GM19193 (cell line): ENCODE measurements around the gene OR2S2.

Experiments used
- POLR2A ChIP-seq: IDR thresholded peaks from 4 replicates; pipeline ENCODE4 v1.6.1; 2011; ENCODE audit not compliant: insufficient read depth, insufficient read length; ENCODE audit errors: extremely low read depth

The OR2S2 gene

DNA sequence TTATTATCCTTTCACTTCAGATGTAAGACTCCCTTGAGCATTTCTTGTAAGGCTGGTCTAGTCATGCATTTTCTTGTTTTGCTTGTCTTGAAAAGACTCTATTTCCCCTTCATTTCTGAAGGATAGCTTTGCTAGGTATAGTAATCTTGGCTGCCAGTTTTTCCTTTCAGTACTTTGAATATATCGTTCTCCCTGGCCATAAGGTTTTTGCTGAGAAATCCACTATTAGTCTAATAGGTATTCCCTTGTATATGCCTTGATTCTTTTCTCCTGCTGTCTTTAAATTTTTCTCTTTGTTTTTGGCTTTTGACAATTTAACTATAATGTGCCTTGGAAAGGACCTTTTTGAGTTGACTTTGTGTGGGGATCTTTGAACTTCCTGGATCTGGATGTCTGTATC lies 16.8 kb upstream of the OR2S2 start:
- no peak for TF ChIP-seq POLR2A

DNA sequence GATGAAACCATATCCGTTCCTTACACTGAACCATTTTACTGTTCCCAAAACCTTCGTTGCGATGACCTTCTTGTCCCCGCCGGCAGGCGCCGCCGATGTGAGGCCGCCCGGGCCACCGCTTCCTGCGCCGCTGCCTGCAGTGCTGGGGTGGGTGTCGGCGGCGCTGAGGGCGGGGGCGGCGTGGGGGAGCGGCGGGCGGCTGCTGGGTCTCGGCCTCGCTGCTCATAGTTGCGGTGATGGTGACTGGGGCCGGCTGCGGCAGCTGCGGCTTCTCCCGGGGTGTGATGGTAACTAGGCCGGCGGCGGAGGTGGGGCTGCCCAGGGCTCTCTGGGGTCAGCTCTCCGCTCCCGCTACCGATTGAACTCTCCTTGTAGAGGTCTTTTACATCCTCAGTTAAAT lies 14.1 kb upstream of the OR2S2 start:
- no peak for TF ChIP-seq POLR2A

DNA sequence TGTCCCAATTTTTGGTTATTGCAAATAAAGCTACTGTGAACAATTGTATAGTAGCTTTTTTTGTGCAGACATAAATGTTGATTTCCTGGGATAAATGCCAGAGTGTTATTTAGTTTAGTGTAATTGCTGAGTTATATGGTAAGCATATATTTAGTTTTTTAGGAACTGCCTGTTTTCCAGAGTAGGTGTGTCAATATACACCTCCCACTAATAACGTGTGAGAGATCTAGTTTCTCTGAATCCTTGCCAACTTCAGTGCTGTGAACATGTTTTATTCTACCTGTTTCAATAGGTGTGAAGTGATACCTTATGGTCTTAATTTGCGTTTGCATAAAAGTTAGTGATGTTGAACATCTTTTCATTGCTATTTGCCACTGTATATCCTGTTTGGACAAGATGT lies 9.1 kb upstream of the OR2S2 start:
- TF ChIP-seq POLR2A: no peak

DNA sequence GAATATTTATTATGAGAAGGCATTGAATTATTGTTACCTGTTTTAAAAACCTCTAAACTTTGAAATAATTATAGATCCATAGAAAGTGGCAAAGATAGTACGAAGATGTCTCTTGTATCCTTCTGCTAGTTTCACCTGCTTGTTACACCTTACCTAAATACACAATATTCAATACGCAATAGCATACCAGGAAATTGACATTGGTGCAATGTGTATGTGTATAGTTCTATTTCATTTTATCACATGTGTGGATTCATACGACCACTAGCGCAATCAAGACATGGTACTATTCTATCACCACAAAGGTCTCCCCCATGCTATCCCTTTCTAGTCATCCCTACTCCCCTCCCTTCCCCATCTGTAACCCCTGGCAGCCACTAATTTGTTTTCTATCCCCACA lies 8.5 kb upstream of the OR2S2 start:
- no peak for TF ChIP-seq POLR2A

DNA sequence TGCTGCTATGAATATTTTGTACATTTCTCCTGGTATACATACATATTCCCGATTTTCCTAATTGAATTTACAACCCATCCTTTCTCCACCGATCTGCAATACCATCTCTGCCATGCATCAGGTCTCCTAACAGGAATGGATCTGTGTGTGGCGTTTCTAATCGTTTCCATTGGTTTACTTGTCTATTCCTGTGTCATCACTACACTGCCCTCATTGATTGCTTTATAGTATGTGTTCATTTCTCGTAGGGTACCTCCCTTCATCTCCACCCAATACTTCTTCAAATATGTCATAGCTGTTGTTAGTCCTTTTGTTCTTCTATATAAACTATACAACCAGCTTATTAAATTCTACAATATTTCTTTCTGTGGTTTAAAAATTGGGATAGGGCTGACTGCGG lies 7.1 kb upstream of the OR2S2 start:
- no peak for TF ChIP-seq POLR2A

DNA sequence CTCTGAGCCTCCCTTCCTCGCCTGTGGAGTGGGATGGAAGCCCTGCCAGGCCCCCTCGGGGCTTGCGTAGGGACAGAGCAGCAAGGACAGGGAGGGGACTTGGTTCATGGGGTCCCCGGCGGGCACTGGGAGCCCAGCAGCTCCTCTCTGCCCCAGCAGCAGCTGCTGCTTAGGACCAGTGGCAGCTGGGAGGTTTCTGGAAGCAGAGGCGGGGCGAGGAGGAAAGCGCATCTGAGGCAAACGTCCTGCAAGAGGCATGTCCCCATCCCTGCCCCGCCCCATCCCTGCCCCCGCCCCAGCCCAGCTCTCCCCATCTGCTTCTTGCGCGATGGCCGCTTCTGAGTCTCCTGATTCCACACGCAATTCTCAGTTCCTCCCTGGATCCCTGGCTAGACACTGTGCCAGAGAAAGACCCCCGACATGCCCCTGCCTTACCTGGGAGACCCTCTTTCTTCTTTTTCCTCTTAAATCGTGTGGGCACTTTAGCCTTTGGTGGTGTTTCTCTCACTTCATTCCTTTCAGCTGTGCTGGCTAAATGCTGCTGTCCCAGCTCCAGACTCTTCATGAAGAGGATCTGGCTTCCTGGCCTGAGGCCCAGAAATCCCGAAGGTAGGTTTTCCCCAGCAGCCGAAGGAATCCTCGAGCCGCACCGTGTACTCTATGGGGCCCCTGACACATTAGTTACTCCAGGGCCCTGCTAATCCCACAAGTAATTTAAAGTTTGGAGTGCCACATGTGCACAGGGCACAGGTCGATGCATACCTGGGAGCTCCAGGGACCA lies 4.4 kb upstream of the OR2S2 start:
- TF ChIP-seq POLR2A: no peak

DNA sequence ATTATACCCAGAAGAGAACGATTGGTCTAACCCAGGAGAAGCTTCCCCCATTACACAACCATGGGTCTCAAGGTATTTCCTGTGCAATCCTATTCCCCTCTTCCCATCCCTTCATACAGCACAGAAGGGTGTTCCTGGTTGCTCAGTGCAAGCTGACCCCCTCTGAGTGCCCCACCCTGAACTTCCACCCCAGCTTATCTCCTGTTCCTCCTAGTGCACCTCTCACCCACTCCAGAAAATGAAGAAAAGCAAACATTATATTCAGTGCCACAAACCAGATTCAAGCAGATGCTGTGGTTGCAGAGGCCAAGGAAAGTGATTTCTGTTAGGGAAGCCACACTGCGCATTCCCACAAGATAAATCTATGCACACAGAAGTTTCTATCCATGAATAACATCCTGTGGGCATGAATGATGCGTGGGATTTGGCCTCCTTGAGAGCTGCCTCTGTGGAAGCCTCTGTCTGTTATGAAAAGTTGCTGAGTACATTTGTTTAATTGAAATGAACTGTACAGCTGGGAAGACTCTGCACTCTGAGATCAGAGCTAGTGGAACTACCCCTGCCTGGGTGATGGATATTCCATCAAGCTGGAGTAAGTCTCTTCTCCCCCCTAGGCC lies 2.2 kb upstream of the OR2S2 start:
- TF ChIP-seq POLR2A: no peak

DNA sequence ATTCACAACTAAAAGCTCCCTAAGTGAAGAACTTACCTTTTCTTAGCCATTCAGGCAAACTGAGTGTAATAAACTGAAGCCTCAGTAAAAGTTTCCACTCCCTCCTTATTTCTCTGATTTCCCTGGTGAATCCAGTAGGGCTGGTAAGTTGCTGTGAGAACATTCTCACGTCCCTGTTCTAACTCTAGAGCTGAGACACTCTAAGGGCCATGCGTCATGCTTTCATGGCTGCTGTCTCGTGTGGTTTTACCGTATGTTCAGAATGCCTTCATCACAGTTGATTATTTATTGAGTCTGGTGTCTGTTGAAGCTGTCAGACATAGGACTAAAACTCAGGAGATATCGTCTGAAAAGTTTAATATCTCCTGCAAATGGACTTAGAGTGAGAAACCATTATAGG lies 1.3 kb downstream of the OR2S2 start:
- TF ChIP-seq POLR2A: no peak

DNA sequence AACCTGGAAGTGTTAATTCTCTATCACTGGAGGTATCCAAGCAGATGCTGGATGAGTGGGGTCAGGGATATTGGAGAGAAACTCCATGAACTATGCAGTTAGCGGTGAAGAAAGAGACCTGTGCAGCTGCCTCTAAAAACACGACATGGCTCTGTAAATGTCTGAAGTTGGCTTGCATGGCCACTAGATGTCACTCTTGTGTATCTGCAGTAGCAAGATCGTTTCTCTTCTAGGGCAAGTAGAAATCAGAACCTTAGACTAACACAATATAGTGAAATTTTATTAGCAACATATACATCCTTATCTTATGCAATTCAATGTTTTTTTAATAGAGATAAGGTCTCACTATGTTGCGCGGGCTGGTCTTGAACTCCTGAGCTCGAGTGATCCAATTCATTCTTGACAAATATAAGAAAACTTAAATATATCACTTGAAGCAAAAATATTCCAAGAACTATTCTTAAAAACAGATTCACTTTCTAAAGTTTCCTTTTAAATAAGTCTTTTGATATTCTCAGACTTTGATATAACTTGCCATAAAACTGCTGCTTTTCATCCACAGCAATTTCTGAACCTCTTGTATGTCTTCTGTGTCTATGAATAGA lies 2.9 kb downstream of the OR2S2 start:
- TF ChIP-seq POLR2A: no peak

DNA sequence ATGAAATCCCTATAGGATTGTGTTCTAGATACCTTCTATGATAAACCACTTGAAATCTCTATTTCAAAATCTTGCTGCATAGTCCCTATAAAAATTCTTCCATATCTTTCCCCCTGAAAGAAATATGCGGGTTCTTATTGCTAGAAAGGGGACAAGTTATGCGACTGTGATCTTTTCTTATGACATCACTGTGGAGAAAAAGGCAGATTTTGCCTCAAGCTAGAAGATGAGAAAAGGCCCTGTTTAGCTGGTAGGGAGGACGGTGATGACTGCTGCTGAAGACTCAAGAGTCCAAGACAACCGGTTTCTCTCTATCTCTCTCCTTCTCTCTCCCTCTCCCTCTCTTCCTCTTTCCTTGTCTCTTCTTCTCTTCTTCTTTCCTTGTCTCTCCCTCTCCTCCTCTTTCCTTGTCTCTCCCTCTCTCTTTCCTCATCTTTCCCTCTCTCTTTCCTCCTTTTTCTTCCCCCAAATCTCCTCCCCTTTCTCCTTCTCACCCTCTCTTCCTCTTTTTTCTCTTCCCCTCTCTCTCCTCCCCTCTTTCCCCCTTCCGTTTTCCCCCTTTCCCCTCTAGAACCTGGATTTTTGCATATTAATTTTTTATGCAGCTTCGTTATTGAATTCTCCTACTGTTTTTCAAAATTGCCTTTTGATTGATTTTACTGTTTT lies 5.3 kb downstream of the OR2S2 start:
- no peak for TF ChIP-seq POLR2A

DNA sequence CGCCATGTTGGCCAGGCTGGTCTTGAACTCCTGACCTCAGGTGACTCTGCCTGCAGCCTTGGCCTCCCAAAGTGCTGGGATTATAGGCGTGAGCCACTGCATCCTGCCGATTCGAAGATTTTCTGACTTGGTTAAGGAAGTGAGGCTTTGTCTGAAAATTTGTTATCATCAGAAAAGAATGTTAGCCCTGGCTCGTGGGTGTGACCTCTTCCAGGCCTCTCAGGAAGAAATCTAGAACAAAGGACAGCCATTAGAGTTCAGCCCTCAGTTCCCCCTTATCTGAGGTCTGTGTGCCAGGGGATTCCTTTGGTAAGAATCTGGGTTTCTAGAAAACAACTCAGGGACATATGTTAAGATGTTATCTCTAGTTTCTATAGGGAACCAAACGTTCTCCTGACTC lies 6.2 kb downstream of the OR2S2 start:
- no peak for TF ChIP-seq POLR2A

DNA sequence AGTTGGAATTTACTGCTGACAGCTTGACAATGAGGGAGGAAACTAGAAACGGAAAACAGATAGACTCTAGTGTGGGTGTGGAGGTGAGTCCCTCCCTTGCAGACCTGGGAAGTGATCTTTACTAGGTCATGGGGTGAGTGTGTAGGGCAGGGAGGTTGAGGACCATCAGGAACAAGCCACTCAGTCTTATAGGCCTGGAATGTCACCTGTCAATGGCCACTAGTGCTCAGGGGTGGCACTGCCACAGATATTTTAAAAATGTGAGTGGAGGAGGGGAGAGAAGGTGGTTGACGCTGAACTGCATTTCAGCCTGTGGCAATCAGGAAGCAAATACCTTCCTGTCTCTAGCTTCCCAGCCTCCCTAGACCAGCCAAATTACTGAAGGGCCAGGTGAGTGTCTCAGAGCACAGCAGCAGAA lies 9.0 kb downstream of the OR2S2 start:
- no peak for TF ChIP-seq POLR2A

DNA sequence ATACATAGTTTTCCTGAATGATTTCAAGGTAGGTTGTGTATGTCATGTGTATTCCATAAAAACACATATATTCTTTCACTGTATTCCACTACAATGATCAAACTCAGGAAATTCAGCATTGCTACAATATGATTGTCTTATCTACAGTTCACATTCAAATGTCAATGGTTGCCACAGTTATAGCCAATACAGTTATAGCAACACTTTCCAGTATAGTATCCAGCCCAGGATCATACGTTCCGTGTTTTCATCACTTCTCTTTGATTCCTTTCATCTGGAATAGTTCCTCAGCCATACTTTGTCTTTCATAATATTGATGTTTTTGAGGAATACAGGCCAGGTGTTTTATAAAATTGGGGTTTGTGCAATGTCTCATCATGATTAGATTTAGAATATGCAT lies 9.5 kb downstream of the OR2S2 start:
- TF ChIP-seq POLR2A: no peak

DNA sequence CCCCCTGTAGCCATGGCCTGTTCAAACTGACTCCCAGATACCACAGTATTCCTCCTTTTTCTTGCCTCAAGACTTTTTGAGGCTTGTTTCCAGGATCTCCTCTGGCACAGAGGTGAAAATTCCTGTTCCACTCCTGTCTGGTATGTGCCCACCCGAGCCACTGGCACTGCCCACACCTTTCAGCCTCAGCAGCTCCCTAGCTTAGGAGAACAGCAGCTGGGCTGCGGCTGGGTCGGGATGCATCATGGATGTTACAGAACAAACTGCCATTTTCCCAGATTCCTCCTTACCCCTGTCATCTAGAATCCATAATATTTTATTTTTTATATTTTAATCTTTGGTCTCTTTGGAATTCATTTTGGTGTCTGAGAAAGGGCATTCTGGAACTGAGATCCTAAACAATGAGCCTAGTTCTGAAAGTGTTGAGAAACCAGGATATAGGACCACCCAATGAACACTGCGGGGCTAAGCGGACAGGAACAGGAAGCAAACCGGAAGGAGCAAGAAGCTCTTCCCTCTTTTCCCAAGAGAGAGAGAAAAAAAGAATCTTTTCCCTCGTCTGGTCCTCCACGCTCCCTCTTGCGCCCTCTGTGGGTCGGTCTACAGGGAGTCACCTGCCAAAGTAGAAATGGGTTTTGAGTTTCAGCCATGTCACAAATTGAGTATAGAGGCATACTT lies 12.5 kb downstream of the OR2S2 start:
- TF ChIP-seq POLR2A: no peak

DNA sequence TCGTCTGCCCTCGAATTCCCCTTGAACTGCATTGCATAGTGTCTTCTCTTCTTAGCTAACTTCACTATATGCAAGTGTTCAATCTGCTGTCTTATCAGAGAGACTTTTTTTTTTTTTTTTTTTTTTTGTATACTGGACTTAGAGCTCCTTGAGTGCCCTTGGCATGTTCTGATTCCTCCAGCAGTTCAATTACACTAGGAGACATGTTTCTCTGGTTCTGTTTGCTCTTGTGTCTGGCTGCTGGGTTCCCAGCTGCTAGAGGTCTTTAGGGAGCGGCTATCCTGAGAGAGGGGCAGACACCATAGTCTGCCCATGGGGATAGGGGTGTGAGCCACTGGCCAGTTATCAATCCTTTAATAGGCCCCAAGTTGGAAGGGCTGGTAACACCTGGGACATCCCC lies 13.1 kb downstream of the OR2S2 start:
- TF ChIP-seq POLR2A: no peak
